B cell (primary cell): ENCODE results near the gene MAP7. TPM values are rescaled to one million over a fixed set of nuclear protein-coding genes. Genes with fewer than 3 reads are reported as not detected.

Experiments used
- ATAC-seq: fragments of 200-7000 bp; cut with Tn5 transposase; one replicate; pipeline ENCODE4 v1.10.0; 2021; ENCODE audit warnings: low read depth, mild to moderate bottlenecking, moderate number of reproducible peaks, moderate library complexity
- CTCF ChIA-PET: fragments of 350-600 bp; sonication (Branson Sonifier 250); formaldehyde crosslinking; loops from one replicate; lab custom pipeline; 2021; ENCODE audit warnings: antibody characterized with exemption, inconsistent platforms; lab: Charles Lee
- POLR2A ChIA-PET: fragments of 350-600 bp; sonication (Branson Sonifier 250); formaldehyde crosslinking; loops from one replicate; lab custom pipeline; 2021; ENCODE audit warnings: antibody characterized with exemption; lab: Charles Lee
- DNase-seq: peaks from one replicate; pipeline ENCODE4 v3.0.0; 2013
- H2AFZ ChIP-seq: 2 replicates; pipeline ENCODE4 v1.6.1; 2012; ENCODE audit warnings: mild to moderate bottlenecking, low read depth, low read length; ENCODE audit not compliant: insufficient read depth, poor library complexity, severe bottlenecking
- H3K27ac ChIP-seq, 2 donors: 1 replicate in 1 of 2; 2 replicates in 1 of 2; pipeline ENCODE4 v1.5.1; 2012 to 2013; ENCODE audit warnings: low read length in 2 of 2, mild to moderate bottlenecking in 2 of 2, moderate library complexity in 1 of 2
- H3K27me3 ChIP-seq, 4 experiments: fragments of 200-600 bp in 1 of 4; sonication (generic) in 1 of 4; replicated peaks in 1 of 4; 1 replicate in 2 of 4; 2 replicates in 2 of 4; pipeline versions ENCODE4 v1.6.1 to v1.7.0; 2013 to 2016; ENCODE audit warnings: low read length in 3 of 4, mild to moderate bottlenecking in 2 of 4, mixed read lengths in 1 of 4, moderate library complexity in 1 of 4; ENCODE audit not compliant: insufficient read depth in 4 of 4, control insufficient read depth in 3 of 4; ENCODE audit errors: control extremely low read depth in 1 of 4
- H3K36me3 ChIP-seq, 2 experiments: replicated peaks in 1 of 2; 1 replicate in 1 of 2; 2 replicates in 1 of 2; pipeline versions ENCODE4 v1.6.1 to v1.7.1; 2013; ENCODE audit warnings: low read length in 1 of 2; ENCODE audit not compliant: insufficient read depth in 2 of 2, control insufficient read depth in 1 of 2; ENCODE audit errors: control extremely low read depth in 1 of 2, extremely low read depth in 1 of 2
- H3K4me1 ChIP-seq, 2 donors: fragments of 200-600 bp in 1 of 2; sonication (generic) in 1 of 2; 1 replicate in 1 of 2; 2 replicates in 1 of 2; pipeline versions ENCODE4 v1.5.1 to v1.6.1; 2013 to 2017; ENCODE audit warnings: low read length in 2 of 2; ENCODE audit not compliant: control insufficient read depth in 2 of 2, insufficient read depth in 2 of 2
- H3K4me2 ChIP-seq: replicated peaks from 2 replicates; pipeline ENCODE3; 2012; ENCODE audit warnings: mild to moderate bottlenecking, low read depth, low read length; ENCODE audit not compliant: poor library complexity, severe bottlenecking
- H3K4me3 ChIP-seq, 5 experiments: fragments of 200-600 bp in 1 of 5; sonication (generic) in 1 of 5; 1 replicate in 3 of 5; 2 replicates in 2 of 5; pipeline versions ENCODE4 v1.5.1 to v1.7.0; 2011 to 2016; ENCODE audit warnings: low read length in 4 of 5, mild to moderate bottlenecking in 4 of 5, low read depth in 2 of 5, control low read depth in 1 of 5, moderate library complexity in 1 of 5; ENCODE audit not compliant: insufficient read depth in 1 of 5; ENCODE audit errors: control extremely low read depth in 1 of 5, extremely low read depth in 1 of 5
- H3K79me2 ChIP-seq: fragments of 200-600 bp; sonication (generic); one replicate; pipeline ENCODE4 v1.6.0; 2016; ENCODE audit warnings: low read length; ENCODE audit not compliant: control insufficient read depth, insufficient read depth
- H3K9ac ChIP-seq: fragments of 200-600 bp; sonication (generic); 2 replicates; pipeline ENCODE4 v1.6.1; 2017; ENCODE audit warnings: mild to moderate bottlenecking, low read length, moderate library complexity
- H3K9me3 ChIP-seq, 3 donors: one replicate each; pipeline versions ENCODE4 v1.6.1 to v1.7.1; 2013; ENCODE audit warnings: low read length in 2 of 3; ENCODE audit not compliant: control insufficient read depth in 2 of 3, insufficient read depth in 1 of 3; ENCODE audit errors: control extremely low read depth in 1 of 3
- H4K20me1 ChIP-seq: 2 replicates; pipeline ENCODE4 v1.6.0; 2012; ENCODE audit warnings: mild to moderate bottlenecking, low read length; ENCODE audit not compliant: insufficient read depth, control insufficient read depth, poor library complexity, severe bottlenecking
- H3K27ac Mint-ChIP-seq: one replicate; pipeline ENCODE4 v1.8.0; 2021; ENCODE audit warnings: mixed read lengths
- H3K27me3 Mint-ChIP-seq: one replicate; pipeline ENCODE4 v1.8.0; 2021; ENCODE audit warnings: mixed read lengths
- H3K4me1 Mint-ChIP-seq: one replicate; pipeline ENCODE4 v1.8.0; 2021; ENCODE audit warnings: mixed read lengths
- H3K4me3 Mint-ChIP-seq: one replicate; pipeline ENCODE4 v1.8.0; 2021; ENCODE audit warnings: mixed read lengths
- H3K9me3 Mint-ChIP-seq: one replicate; pipeline ENCODE4 v1.8.0; 2022; ENCODE audit warnings: mixed read lengths; ENCODE audit not compliant: insufficient read depth
- CTCF ChIP-seq: fragments of 200-600 bp; IDR thresholded peaks from one replicate; pipeline ENCODE4 v1.8.0; 2022; ENCODE audit warnings: antibody characterized with exemption, mild to moderate bottlenecking
- EZH2 ChIP-seq: IDR thresholded peaks from 2 replicates; pipeline ENCODE4 v1.6.1; 2012; ENCODE audit warnings: borderline replicate concordance, low read depth, mild to moderate bottlenecking, moderate library complexity, low read length; ENCODE audit not compliant: insufficient read depth, poor library complexity, severe bottlenecking
- WGBS: methylation state at CpG from one replicate; pipeline ENCODE4 v1.1.5; 2013; ENCODE audit warnings: missing lambda C conversion rate; ENCODE audit not compliant: insufficient coverage; 5-methylcytosine and 5-hydroxymethylcytosine counted together
- intact Hi-C: fragments of 100-400 bp; cut with micrococcal nuclease; formaldehyde crosslinking; loops from one replicate; pipeline ENCODE4 v1.10.0; 2022
- polyA plus RNA-seq: library from polyadenylated mRNA; depleted of rRNA; stranded (reverse); fragments of >200 nt; gene quantifications from 2 replicates; pipeline ENCODE4 v1.2.3, GENCODE V29; 2012
- total RNA-seq, 2 donors: library from RNA; stranded (reverse); fragments of 120-200 nt in 1 of 2; gene quantifications; 1 replicate in 1 of 2; 2 replicates in 1 of 2; pipeline versions ENCODE4 v1.2.3 to v1.2.4, GENCODE V29; 2013 to 2022

MAP7 gene
- total and polyA plus RNA-seq, 2 donors (not counting 1 experiment from before 2014, with no cell fraction given), result 0.34 to 0.64 TPM

GRCh38 chr6:136371959-136372358, 178.3 kb downstream of the MAP7 start:
- H3K9me3 Mint-ChIP-seq, result no peaks in the 10 kb centered on the region
- Histone ChIP-seq H3K27me3 (no peaks in the 10 kb centered on the region), H3K4me2 (no peak overlapping the region), H3K4me1 (no peaks in the 10 kb centered on the region), H3K27ac (no peak overlapping the region), H3K79me2 (no peaks in the 10 kb centered on the region), H3K9me3 (no peaks in the 10 kb centered on the region), H2AFZ (no peak overlapping the region), H4K20me1 (no peaks in the 10 kb centered on the region), H3K36me3 (no peaks in the 10 kb centered on the region), H3K4me3 (no peak overlapping the region), H3K9ac (no peak overlapping the region)
- H3K27me3 Mint-ChIP-seq, result peaks cover 35% of the 10 kb centered on the region
- ChIA-PET CTCF (no interaction called here), POLR2A (interaction anchor here (0.5 kb wide), 1 partner anchor 1369 kb away, joined by 5 read pairs; no protein-coding TSS in a partner anchor)
- no CpG with 5 or more reads among the region's 2 CpGs for WGBS
- intact Hi-C loops, result no loop called here
- ATAC-seq, result no peak
- no peak for DNase-seq
- TF ChIP-seq CTCF (no peak), EZH2 (no peak)
- no peak overlapping the region for H3K4me3 Mint-ChIP-seq
- no peak overlapping the region for H3K27ac Mint-ChIP-seq
- no peaks in the 10 kb centered on the region for H3K4me1 Mint-ChIP-seq

GRCh38 chr6:136370988-136371728, 179.1 kb downstream of the MAP7 start:
- Mint-ChIP-seq H3K27ac (no peak overlapping the region), H3K4me3 (no peak overlapping the region), H3K4me1 (peaks cover 3% of the 10 kb centered on the region), H3K27me3 (peaks cover 31% of the 10 kb centered on the region), H3K9me3 (no peaks in the 10 kb centered on the region)
- no peak overlapping the region for H3K9ac ChIP-seq
- WGBS, result 83% methylated on average over 2 of the region's 4 CpGs
- H4K20me1 ChIP-seq, result no peaks in the 10 kb centered on the region
- DNase-seq (no peak), ATAC-seq (no peak)
- H3K4me2 ChIP-seq, result no peak overlapping the region
- no peaks in the 10 kb centered on the region for H3K36me3 ChIP-seq
- H3K27me3 ChIP-seq, result no peaks in the 10 kb centered on the region
- H2AFZ ChIP-seq, result no peak overlapping the region
- TF ChIP-seq EZH2 (no peak), CTCF (no peak)
- no peaks in the 10 kb centered on the region for H3K9me3 ChIP-seq
- peaks cover 3% of the 10 kb centered on the region in 2 donors for H3K4me1 ChIP-seq
- no peaks in the 10 kb centered on the region for H3K79me2 ChIP-seq
- intact Hi-C loops, result no loop called here
- H3K4me3 ChIP-seq, result no peak overlapping the region
- CTCF ChIA-PET, result interaction anchor here (0.8 kb wide), 1 partner anchor 53 kb away, joined by 3 read pairs; no protein-coding TSS in a partner anchor
- no peak overlapping the region for H3K27ac ChIP-seq
- POLR2A ChIA-PET, result no interaction called here
